DMS53 (cell line): Measurements from ENCODE around the gene SPC24.
"Not testable (repeated sequence)": the region's sequence is repeated elsewhere in the genome, so short reads cannot be mapped to it uniquely, and the experiment has no call there.

Experiments used
- DNase-seq: peaks from one replicate; lab custom pipeline; 2025; lab: John Stamatoyannopoulos, UW

Gene SPC24

GRCh38 chr19:11191934-11192333 lies 36.4 kb upstream of the SPC24 start:
- no peak for DNase-seq

- DNase-seq: peak; percentile 39
Measured at GRCh38 chr19:11191273-11191755, 35.7 kb upstream of the SPC24 start.

GRCh38 chr19:11190501-11190900 lies 34.9 kb upstream of the SPC24 start:
- DNase-seq: no peak

- DNase-seq: no peak
Measured at GRCh38 chr19:11187441-11187840, 31.9 kb upstream of the SPC24 start.

GRCh38 chr19:11182994-11183393 lies 27.4 kb upstream of the SPC24 start:
- DNase-seq: no peak

GRCh38 chr19:11181488-11181887 lies 25.9 kb upstream of the SPC24 start:
- no peak for DNase-seq

GRCh38 chr19:11180975-11181374 lies 25.4 kb upstream of the SPC24 start:
- DNase-seq: not testable (repeated sequence)

- no peak for DNase-seq
Measured at GRCh38 chr19:11180346-11180745, 24.8 kb upstream of the SPC24 start.

GRCh38 chr19:11179716-11180297 lies 24.2 kb upstream of the SPC24 start:
- DNase-seq: no peak

- not testable (repeated sequence) for DNase-seq
Measured at GRCh38 chr19:11179145-11179465, 23.5 kb upstream of the SPC24 start.

GRCh38 chr19:11177592-11177991 lies 22.0 kb upstream of the SPC24 start:
- DNase-seq: no peak

GRCh38 chr19:11176466-11177193 lies 21.0 kb upstream of the SPC24 start:
- no peak for DNase-seq

- DNase-seq: no peak
Measured at GRCh38 chr19:11175920-11176319, 20.3 kb upstream of the SPC24 start.

GRCh38 chr19:11174336-11174735 lies 18.8 kb upstream of the SPC24 start:
- no peak for DNase-seq

- no peak for DNase-seq
Measured at GRCh38 chr19:11173516-11174155, 18.1 kb upstream of the SPC24 start.

- DNase-seq: no peak
Measured at GRCh38 chr19:11172576-11172975, 17.0 kb upstream of the SPC24 start.

- DNase-seq: no peak
Measured at GRCh38 chr19:11171144-11171543, 15.6 kb upstream of the SPC24 start.

- no peak for DNase-seq
Measured at GRCh38 chr19:11169896-11170678, 14.5 kb upstream of the SPC24 start.

- no peak for DNase-seq
Measured at GRCh38 chr19:11168568-11168967, 13.0 kb upstream of the SPC24 start.

GRCh38 chr19:11166281-11167142 lies 10.9 kb upstream of the SPC24 start:
- DNase-seq: no peak

GRCh38 chr19:11165486-11166030 lies 10.0 kb upstream of the SPC24 start:
- no peak for DNase-seq
